ENCODE results near the gene PUS1.

DNA sequence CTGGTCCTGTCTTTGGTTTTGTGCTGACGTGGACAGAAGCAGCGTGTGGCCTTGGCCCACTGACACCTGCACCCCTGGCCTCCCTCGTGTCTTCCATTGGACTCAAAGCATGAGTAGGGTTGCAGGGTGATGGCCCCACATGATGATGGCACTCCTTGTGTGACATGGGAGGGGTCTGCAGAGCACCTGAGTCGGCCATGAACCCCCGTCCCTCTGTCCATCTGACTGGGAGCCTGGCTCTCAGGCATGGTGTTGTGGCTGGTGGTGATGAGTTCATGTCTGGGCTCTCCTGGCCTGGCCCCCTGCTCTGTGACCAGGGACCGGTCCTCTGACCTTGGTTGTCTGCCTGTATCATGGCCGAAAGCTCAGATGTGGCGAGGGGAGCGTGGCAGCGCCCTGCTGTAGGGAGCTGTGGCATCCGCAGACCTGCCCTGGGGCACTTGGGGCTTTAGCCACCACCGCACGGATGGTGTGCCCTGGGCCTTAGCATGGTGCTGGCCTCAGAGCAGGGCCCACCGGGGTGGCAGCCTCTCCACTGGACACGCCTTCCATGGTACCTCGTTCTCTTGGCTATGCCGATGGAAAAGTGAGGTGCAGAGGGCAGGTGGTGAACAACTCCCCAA, 17.9 kb upstream of the PUS1 start:
- TF ChIP-seq EZH2 (IDR thresholded peaks at IDR 0.05): no peak
- no peak for TF ChIP-seq POLR2AphosphoS5 (IDR thresholded peaks at IDR 0.05; ENCODE audit: borderline replicate concordance, low read depth, low read length)
- no peak for TF ChIP-seq FOXP2 (optimal IDR thresholded peaks at IDR 0.05; ENCODE audit: control extremely low read depth, extremely low read length, insufficient read depth)

All from SK-N-MC (cell line).